Ishikawa (cell line): ENCODE measurements around the gene BACH2.

Source experiments
- CEBPB ChIP-seq: IDR thresholded peaks from 2 replicates; pipeline ENCODE4 v1.6.1; 2012
- EP300 ChIP-seq: IDR thresholded peaks from 2 replicates; pipeline ENCODE4 v1.6.1; 2012; ENCODE audit warnings: borderline replicate concordance
- REST ChIP-seq: IDR thresholded peaks from 2 replicates; pipeline ENCODE4 v1.6.1; 2012; ENCODE audit warnings: low read depth, mild to moderate bottlenecking
- USF1 ChIP-seq: IDR thresholded peaks from 2 replicates; pipeline ENCODE4 v1.6.1; 2012
- YY1 ChIP-seq: IDR thresholded peaks from 2 replicates; pipeline ENCODE4 v1.6.1; 2012; ENCODE audit warnings: low read depth

GRCh38 chr6:90195094-90195829, 101.4 kb downstream of the BACH2 start:
- TF ChIP-seq USF1 = no peak
- TF ChIP-seq EP300 = no peak
- no peak for TF ChIP-seq CEBPB
- TF ChIP-seq REST = no peak
- TF ChIP-seq YY1 = no peak
